Ecto neural progenitor cell (in vitro differentiated cells): ENCODE results near the gene HSPA4L.

Source experiments
- DNase-seq: peaks from one replicate; pipeline ENCODE4 v3.0.0-alpha.2; 2018; ENCODE audit warnings: low spot score

The HSPA4L gene

GRCh38 chr4:127782275-127783025, at the start of gene HSPA4L:
Gene HSPA4L (plus strand): TSS chr4:127782322. CDS start chr4:127782551, 229 bp downstream.
- peak; percentile 63 for DNase-seq

GRCh38 chr4:127732623-127733328, 49.3 kb upstream of the HSPA4L start:
- no peak for DNase-seq

GRCh38 chr4:127734976-127735375, 47.1 kb upstream of the HSPA4L start:
- no peak for DNase-seq

- DNase-seq, result no peak
These were observed 44.8 kb upstream of the HSPA4L start for GRCh38 chr4:127737295-127737694.

GRCh38 chr4:127741247-127741646, 40.9 kb upstream of the HSPA4L start:
- no peak for DNase-seq

GRCh38 chr4:127747883-127748282, 34.2 kb upstream of the HSPA4L start:
- no peak for DNase-seq

- no peak for DNase-seq
These were observed 33.2 kb upstream of the HSPA4L start for GRCh38 chr4:127748957-127749356.

- no peak for DNase-seq
These were observed 25.2 kb upstream of the HSPA4L start for GRCh38 chr4:127756906-127757305.

- DNase-seq, result no peak
These were observed 22.8 kb upstream of the HSPA4L start for GRCh38 chr4:127759228-127759820.

GRCh38 chr4:127759893-127760292, 22.2 kb upstream of the HSPA4L start:
- no peak for DNase-seq

- no peak for DNase-seq
These were observed 10.4 kb upstream of the HSPA4L start for GRCh38 chr4:127771535-127772275.

GRCh38 chr4:127772769-127773671, 9.1 kb upstream of the HSPA4L start:
- DNase-seq, result no peak

- DNase-seq, result no peak
These were observed 6.3 kb upstream of the HSPA4L start for GRCh38 chr4:127775843-127776242.

- no peak for DNase-seq
These were observed 5.5 kb upstream of the HSPA4L start for GRCh38 chr4:127776620-127777019.

- no peak for DNase-seq
These were observed 4.6 kb upstream of the HSPA4L start for GRCh38 chr4:127777487-127777886.

- DNase-seq, result peak; percentile 47
These were observed 4.0 kb upstream of the HSPA4L start for GRCh38 chr4:127778102-127778501.

- DNase-seq, result no peak
These were observed 1.5 kb upstream of the HSPA4L start for GRCh38 chr4:127780598-127780997.

GRCh38 chr4:127781300-127782024, 660 bp upstream of the HSPA4L start:
- DNase-seq, result no peak

- DNase-seq, result peak; percentile 92
These were observed 172 bp upstream of the HSPA4L start for GRCh38 chr4:127782025-127782274.

- peak; percentile 60 for DNase-seq
These were observed 1.1 kb downstream of the HSPA4L start for GRCh38 chr4:127783026-127783769.
